Hindlimb muscle (tissue), 1 donor: ENCODE data around the gene CALML6. TPM values are rescaled to one million over a fixed set of nuclear protein-coding genes. Genes with fewer than 3 reads are reported as not detected.
"Not testable (repeated sequence)": the region's sequence is repeated elsewhere in the genome, so short reads cannot be mapped to it uniquely, and the experiment has no call there.

Experiments
- DNase-seq: peaks from one replicate; pipeline ENCODE4 v3.0.0-alpha.2; 2013
- polyA plus RNA-seq: library from polyadenylated mRNA; unstranded; fragments of 120-200 nt; gene quantifications from one replicate; pipeline ENCODE4 v1.2.1, GENCODE V29; 2013; ENCODE audit not compliant: insufficient read length

Gene CALML6
- 211 TPM for polyA plus RNA-seq

- DNase-seq, result no peak
Observed at GRCh38 chr1:1914971-1915692, at the start of gene CALML6. Gene CALML6 (plus strand): TSS chr1:1915260. CDS start chr1:1915281, 21 bp downstream.

GRCh38 chr1:1867164-1867563 is 47.9 kb upstream of the CALML6 start:
- no peak for DNase-seq

- no peak for DNase-seq
Observed at GRCh38 chr1:1869469-1869868, 45.6 kb upstream of the CALML6 start.

DNA sequence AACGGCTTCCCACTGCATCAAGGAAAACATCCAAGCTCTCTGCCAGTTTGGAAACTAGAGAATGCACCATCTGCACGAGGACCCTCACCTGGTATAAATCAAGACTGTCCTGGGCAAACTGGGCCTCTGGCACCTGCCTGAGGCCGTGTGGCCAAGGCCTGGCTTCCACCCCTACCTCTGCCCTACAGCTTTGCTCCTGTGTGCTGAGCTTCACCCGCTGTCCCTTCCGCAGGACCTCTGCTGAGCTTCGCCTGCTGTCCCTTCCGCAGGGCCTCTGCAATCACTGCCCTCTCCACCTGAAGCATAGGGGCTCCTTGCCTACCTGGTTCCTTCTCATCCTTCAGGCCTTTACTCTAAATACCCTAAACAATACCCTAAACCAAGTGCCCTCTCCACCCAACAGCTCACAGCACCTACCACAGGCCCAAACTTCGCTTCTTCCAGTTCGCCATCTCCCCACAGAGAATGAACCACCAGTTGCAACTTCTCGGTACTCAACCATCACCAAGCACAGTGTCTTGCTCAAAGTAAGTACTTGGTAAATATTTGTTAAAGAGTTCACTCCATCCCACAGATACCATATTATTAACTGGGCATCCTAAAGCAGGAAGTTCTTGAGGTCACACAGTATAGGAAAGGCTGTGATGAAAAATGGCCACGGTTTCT is 42.6 kb upstream of the CALML6 start:
- no peak for DNase-seq

DNA sequence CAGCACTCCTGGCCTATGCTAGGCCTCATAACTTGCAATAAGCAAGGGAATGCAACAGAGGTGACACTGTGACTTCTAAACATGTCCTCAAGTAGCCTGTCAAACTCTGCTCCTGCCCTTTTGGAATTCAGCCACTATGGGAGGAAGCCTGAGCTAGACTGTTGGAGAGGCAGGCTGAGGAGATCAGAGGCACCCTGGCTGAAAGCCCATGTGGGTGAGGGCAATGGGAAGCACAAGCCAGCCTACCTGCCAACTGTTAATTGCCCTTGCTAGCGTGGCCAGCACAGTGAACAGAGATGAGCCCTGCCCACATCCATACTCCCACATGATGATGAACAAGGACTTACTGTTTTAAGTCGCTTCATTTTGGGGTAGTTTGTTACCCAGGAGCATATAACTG is 41.9 kb upstream of the CALML6 start:
- DNase-seq, result no peak

DNA sequence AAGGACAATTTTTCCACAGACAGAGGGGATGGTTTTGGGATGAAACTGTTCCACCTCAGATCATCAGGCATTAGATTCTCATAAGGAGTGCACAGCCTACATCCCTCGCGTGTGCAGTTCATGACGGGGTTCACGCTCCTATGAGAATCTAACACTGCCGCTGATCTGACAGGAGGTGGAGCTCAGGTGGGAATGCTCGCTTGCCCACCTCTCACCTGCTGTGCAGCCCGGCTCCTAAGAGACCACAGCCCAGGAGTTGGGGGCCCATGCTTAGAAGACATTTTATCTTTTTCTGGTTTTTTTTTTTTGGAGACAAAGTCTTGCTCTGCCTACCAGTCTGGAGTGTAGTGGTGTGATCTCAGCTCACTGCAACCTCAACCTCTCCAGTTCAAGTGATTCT is 40.2 kb upstream of the CALML6 start:
- no peak for DNase-seq

- DNase-seq, result no peak
Observed at GRCh38 chr1:1875932-1876331, 39.1 kb upstream of the CALML6 start.

GRCh38 chr1:1876335-1876930 is 38.6 kb upstream of the CALML6 start:
- no peak for DNase-seq

DNA sequence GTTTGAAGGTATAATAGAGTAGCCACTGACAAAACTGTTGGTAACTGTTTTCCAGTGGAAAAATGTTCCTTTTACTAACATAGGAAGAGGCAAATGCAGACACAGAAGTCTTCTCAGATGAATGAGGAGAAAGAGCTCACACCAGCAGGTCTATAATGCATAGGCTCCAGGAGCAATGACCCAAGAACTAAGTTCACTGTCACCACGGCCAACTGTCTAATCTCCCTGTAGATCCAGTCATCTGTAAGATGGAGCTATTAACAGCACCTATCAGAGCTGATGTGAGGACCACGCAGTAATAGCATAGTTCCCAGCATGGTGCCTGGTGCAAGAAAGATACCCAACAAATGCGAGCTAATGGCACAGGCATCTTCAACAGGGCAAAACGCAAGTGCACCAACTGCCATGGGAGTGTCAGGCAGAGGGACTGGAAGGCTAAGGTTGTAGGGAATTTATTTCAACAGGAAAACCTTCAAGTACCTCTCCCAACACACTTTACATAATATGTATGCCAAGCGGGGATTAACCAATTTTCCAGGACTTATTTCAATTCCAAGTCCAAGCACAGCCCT is 37.1 kb upstream of the CALML6 start:
- DNase-seq, result no peak

GRCh38 chr1:1879942-1880341 is 35.1 kb upstream of the CALML6 start:
- no peak for DNase-seq

DNA sequence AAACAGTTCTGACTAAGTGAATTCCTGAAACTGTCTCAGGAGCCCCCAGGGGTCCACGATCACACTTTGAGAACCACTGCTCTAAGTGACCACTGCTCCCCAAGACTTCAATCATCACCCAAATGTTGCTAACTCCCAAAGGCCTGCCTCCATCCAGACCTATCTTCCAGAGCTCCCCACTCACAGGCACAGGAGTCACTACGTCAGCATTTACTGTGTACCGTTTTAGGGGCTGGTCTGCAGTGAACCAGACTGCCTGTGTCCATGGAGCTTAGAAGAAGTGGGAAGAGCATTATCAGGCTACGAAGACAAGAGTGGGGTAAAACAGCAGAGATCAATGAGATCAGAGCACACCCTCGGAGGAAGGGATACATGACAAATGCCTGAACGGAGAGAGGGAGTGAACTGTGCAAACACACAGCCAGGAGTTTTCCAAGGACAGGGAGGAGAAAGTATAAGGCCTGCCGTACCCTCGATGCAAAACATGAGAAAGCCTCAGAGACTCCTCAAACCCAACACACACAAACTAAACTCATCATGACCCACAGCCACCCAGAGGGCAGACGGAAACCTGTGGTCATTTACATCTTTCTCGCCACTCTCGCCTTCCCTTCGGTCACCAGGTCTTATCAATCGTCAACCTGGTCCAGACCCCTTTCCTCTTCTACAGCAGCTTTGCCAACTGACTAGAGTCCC is 34.3 kb upstream of the CALML6 start:
- no peak for DNase-seq

GRCh38 chr1:1881727-1882126 is 33.3 kb upstream of the CALML6 start:
- DNase-seq, result no peak

GRCh38 chr1:1883092-1883873 is 31.8 kb upstream of the CALML6 start:
- DNase-seq, result no peak

DNA sequence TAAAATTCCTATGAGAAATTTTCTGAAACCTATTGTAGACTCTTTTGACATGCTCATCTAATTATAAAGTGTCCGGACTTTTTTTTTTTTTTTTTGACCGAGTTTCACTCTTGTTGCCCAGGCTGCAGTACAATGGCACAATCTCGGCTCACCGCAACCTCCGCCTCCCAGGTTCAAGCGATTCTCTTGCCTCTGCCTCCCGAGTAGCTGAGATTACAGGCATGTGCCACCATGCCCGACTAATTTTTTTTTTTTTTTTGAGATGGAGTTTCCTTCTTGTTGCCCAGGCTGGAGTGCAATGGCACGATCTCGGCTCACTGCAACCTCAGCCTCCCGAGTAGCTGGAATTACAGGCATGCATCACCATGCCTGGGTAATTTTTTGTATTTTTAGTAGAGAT is 31.2 kb upstream of the CALML6 start:
- not testable (repeated sequence) for DNase-seq

DNA sequence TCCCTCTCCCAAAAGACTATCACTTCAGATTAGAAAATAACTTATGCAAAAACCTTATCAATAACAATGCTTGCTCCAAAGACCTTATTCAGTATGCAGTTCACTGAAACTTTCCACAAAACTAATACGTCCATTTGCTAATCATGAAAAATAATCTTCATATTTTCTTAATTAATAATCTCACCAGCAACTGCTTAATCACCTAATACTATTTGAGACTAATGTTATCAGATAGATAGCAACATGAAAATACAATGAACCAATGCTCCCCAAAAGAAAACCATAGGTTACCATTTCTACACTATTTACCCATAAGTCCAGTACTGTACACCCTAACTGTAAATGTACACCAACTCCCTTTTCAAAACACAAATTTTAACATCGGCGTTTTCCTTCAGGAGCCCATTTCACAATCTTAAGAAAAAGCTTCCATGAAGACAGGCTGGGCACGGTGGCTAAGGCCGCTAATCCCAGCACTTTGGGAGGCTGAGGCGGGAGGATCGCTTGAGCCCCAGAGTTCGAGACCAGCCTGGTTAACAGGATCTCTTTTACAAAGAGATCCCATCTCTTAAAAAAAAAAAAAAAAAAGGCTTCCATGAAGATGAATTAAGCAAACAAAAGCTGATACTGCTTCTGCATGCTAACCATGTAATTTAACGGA is 25.8 kb upstream of the CALML6 start:
- no peak for DNase-seq

- no peak for DNase-seq
Observed at GRCh38 chr1:1889847-1890505, 25.1 kb upstream of the CALML6 start.

- peak; percentile 98 for DNase-seq
Observed at GRCh38 chr1:1890506-1891348, 24.3 kb upstream of the CALML6 start, which contains the start of gene GNB1. Gene GNB1 (minus strand): TSS chr1:1891087. CDS start chr1:1825453, 65,634 bp downstream.

DNA sequence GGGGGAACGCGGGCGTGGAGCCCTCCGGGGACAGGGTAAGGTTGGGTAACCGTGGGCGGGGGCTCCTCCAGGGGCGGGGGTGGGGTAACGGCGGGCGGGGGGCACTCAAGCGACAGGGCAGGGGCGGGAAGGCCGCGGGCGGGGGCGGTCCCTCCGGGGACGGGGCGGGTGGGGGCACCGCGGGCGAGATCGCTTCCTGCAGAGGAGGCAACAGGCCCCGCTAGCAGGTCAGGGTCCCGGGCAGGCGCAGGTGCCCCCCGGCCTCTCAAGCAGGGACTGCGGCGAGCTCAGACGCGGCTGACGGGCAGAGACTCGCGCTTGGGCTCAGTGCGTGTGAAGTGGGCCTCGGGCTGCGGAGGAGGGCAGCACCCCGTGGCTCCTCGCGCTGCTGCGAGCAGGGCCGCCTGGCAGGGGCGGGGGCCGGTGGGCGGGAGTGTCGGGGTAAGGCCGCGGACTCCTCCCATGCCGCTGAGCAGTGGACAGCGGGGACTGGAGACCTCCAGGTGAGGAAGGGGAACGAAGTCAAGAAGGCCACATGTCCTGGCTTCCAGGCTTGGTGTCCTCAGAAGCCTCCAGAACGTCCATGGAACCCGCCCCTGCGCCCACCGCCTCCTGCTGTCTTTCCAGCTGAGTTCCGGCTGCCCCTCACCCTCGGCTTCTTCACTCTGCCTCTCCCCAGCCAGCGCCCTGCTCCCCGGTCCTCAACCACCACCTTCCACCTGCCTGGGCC is 23.5 kb upstream of the CALML6 start:
- DNase-seq, result peak; percentile 53
